K562 (cell line): ENCODE data around the gene DTX1. TPM values are rescaled to one million over a fixed set of nuclear protein-coding genes. Genes with fewer than 3 reads are reported as not detected.

Experiments
- ATAC-seq: fragments of 200-7000 bp; cut with Tn5 transposase; 3 replicates; pipeline ENCODE4 v1.9.1; 2020; ENCODE audit warnings: moderate library complexity
- BruUV-seq: library from RNA; stranded (reverse); fragments of 400-500 nt; replicated peaks from 2 replicates; lab custom pipeline; 2021; lab: Mats Ljungman, UMichigan
- CTCF ChIA-PET: fragments of 300-600 bp; formaldehyde crosslinking; extraction: SDS; loops from one replicate; lab custom pipeline; 2021; ENCODE audit warnings: low intra/inter-chr PET ratio; lab: Yijun Ruan, JAX
- POLR2A ChIA-PET: fragments of 300-600, 350-650 bp; sonication (Branson Sonifier 250); formaldehyde crosslinking; extraction: SDS; loops from one replicate; lab custom pipeline; 2021; ENCODE audit warnings: antibody characterized with exemption, inconsistent platforms; lab: Yijun Ruan, JAX
- DNase-seq, 4 experiments: peaks; one replicate each; pipeline versions ENCODE4 v3.0.0 to v3.0.0-alpha.2; 2011 to 2018; ENCODE audit warnings: low spot score in 3 of 4, mixed read lengths in 3 of 4; ENCODE audit errors: extremely low read depth in 1 of 4
- FAIRE-seq: peaks from 2 replicates; lab custom pipeline; 2011; peaks lifted over from hg19 to GRCh38; lab: Jason Lieb, UNC
- H2AFZ ChIP-seq: 2 replicates; pipeline ENCODE4 v1.6.0; 2011; ENCODE audit warnings: low read depth, low read length, control low read depth, inconsistent platforms
- H3K27ac ChIP-seq: fragments of 200-600 bp; 3 replicates; pipeline ENCODE4 v1.8.0; 2011; ENCODE audit warnings: low read depth, mild to moderate bottlenecking, control low read depth, inconsistent platforms, low read length, moderate library complexity, mixed read lengths; ENCODE audit errors: extremely low read depth
- H3K27me3 ChIP-seq, 2 experiments: fragments of 300-600 bp in 1 of 2; 2 replicates in 1 of 2; 3 replicates in 1 of 2; pipeline versions ENCODE4 v1.6.0 to v1.8.0; 2011; ENCODE audit warnings: inconsistent platforms in 2 of 2, low read length in 2 of 2, mild to moderate bottlenecking in 1 of 2, mixed read lengths in 1 of 2, moderate library complexity in 1 of 2; ENCODE audit not compliant: control insufficient read depth in 2 of 2, insufficient read depth in 2 of 2
- H3K36me3 ChIP-seq: fragments of 300-600 bp; 3 replicates; pipeline ENCODE4 v1.8.0; 2011; ENCODE audit warnings: mild to moderate bottlenecking, low read length, inconsistent platforms; ENCODE audit not compliant: control insufficient read depth, insufficient read depth
- H3K4me1 ChIP-seq, 2 experiments: fragments of 200-600 bp in 1 of 2; replicated peaks in 1 of 2; 2 replicates in 1 of 2; 3 replicates in 1 of 2; pipeline versions ENCODE4 v1.5.1 to v1.8.0; 2011; ENCODE audit warnings: inconsistent platforms in 2 of 2, low read length in 2 of 2, mild to moderate bottlenecking in 1 of 2, mixed read lengths in 1 of 2, moderate library complexity in 1 of 2; ENCODE audit not compliant: control insufficient read depth in 2 of 2, insufficient read depth in 2 of 2
- H3K4me2 ChIP-seq: 2 replicates; pipeline ENCODE4 v1.6.1; 2011; ENCODE audit warnings: low read length, control low read depth, inconsistent platforms, mixed read lengths; ENCODE audit not compliant: insufficient read depth
- H3K4me3 ChIP-seq: fragments of 200-600 bp; sonication (generic), shearing (Covaris generic); 2 replicates; pipeline ENCODE4 v1.5.1; 2016; ENCODE audit warnings: control low read depth, inconsistent platforms
- H3K79me2 ChIP-seq: fragments of 200-600 bp; 3 replicates; pipeline ENCODE4 v1.8.0; 2011; ENCODE audit warnings: low read length, inconsistent platforms; ENCODE audit not compliant: control insufficient read depth, insufficient read depth
- H3K9ac ChIP-seq, 2 experiments: 2 replicates each; pipeline versions ENCODE4 v1.6.0 to v1.6.1; 2011; ENCODE audit warnings: low read depth in 2 of 2, low read length in 2 of 2, control low read depth in 1 of 2, inconsistent platforms in 1 of 2, mild to moderate bottlenecking in 1 of 2, mixed read lengths in 1 of 2; ENCODE audit not compliant: insufficient read depth in 1 of 2
- H3K9me1 ChIP-seq: one replicate; pipeline ENCODE4 v1.6.0; 2011; ENCODE audit warnings: inconsistent platforms, mild to moderate bottlenecking, low read length, moderate library complexity; ENCODE audit not compliant: control insufficient read depth, insufficient read depth
- H3K9me3 ChIP-seq: replicated peaks from 2 replicates; pipeline ENCODE4 v1.5.1; 2011; ENCODE audit warnings: low read depth, low read length, inconsistent platforms; ENCODE audit not compliant: control insufficient read depth, insufficient read depth
- H4K20me1 ChIP-seq: replicated peaks from 2 replicates; pipeline ENCODE4 v1.6.1; 2011; ENCODE audit warnings: low read length, inconsistent platforms, mixed read lengths; ENCODE audit not compliant: control insufficient read depth, insufficient read depth
- ADNP ChIP-seq: fragments of 200-800 bp; sonication (Bioruptor generic); IDR thresholded peaks from 2 replicates; pipeline ENCODE4 v1.6.1; 2016; ENCODE audit warnings: missing genetic modification characterization, missing compliant biosample characterization
- ATF1 ChIP-seq, 2 experiments: fragments of 450-650 bp in 1 of 2; IDR thresholded peaks; 2 replicates each; pipeline ENCODE4 v1.6.1; 2016; ENCODE audit warnings: missing compliant biosample characterization in 1 of 2, missing genetic modification characterization in 1 of 2
- ELF2 ChIP-seq: fragments of 250-450 bp; sonication (Bioruptor Pico); IDR thresholded peaks from 2 replicates; pipeline ENCODE4 v1.5.0; 2021; ENCODE audit warnings: mild to moderate bottlenecking
- ETV6 ChIP-seq, 3 experiments: fragments of 150-350 bp in 1 of 3; sonication (generic) in 1 of 3; formaldehyde crosslinking in 1 of 3; IDR thresholded peaks; 2 replicates each; pipeline versions ENCODE4 v1.6.1 to v1.8.0; 2014 to 2022; ENCODE audit warnings: borderline replicate concordance in 2 of 3, low read depth in 2 of 3, antibody characterized with exemption in 1 of 3, low read length in 1 of 3, mild to moderate bottlenecking in 1 of 3, missing genetic modification reagents in 1 of 3
- HDAC1 ChIP-seq, 2 experiments: fragments of 450-650 bp; IDR thresholded peaks; 2 replicates each; pipeline ENCODE4 v1.6.1; 2016 to 2017; ENCODE audit warnings: inconsistent platforms in 1 of 2, mild to moderate bottlenecking in 1 of 2, moderate library complexity in 1 of 2
- HDAC2 ChIP-seq: fragments of 450-650 bp; IDR thresholded peaks from 2 replicates; pipeline ENCODE4 v1.6.1; 2016; ENCODE audit warnings: mild to moderate bottlenecking
- KDM2B ChIP-seq: fragments of 250-450 bp; sonication (Bioruptor Pico); IDR thresholded peaks from 2 replicates; pipeline ENCODE4 v1.8.0; 2021; ENCODE audit warnings: mild to moderate bottlenecking, moderate library complexity
- MAFF ChIP-seq: IDR thresholded peaks from 2 replicates; pipeline ENCODE4 v1.6.1; 2012; ENCODE audit warnings: low read length, improper control_type of control experiment
- NFIX ChIP-seq: fragments of 250-450 bp; sonication (Bioruptor Pico); IDR thresholded peaks from 2 replicates; pipeline ENCODE4 v1.4.0; 2020; ENCODE audit warnings: low read depth, mild to moderate bottlenecking, moderate library complexity
- PCBP2 ChIP-seq: fragments of 200-400 bp; formaldehyde crosslinking; IDR thresholded peaks from 2 replicates; pipeline ENCODE4 v1.6.1; 2018; ENCODE audit warnings: low read length, low read depth, mild to moderate bottlenecking, moderate library complexity; ENCODE audit not compliant: poor library complexity, severe bottlenecking
- PURB ChIP-seq: sonication (generic); formaldehyde crosslinking; IDR thresholded peaks from 2 replicates; pipeline ENCODE4 v1.9.0; 2021; ENCODE audit warnings: low read depth, mild to moderate bottlenecking, missing genetic modification reagents
- RERE ChIP-seq: sonication (generic); formaldehyde crosslinking; IDR thresholded peaks from 2 replicates; pipeline ENCODE4 v1.8.0; 2023; ENCODE audit warnings: missing genetic modification reagents, mild to moderate bottlenecking, borderline replicate concordance
- STAT5B ChIP-seq: fragments of 250-450 bp; sonication (Bioruptor Pico); IDR thresholded peaks from 2 replicates; pipeline ENCODE4 v1.8.0; 2021; ENCODE audit warnings: mild to moderate bottlenecking, inconsistent platforms
- ZC3H11A ChIP-seq: IDR thresholded peaks from 2 replicates; pipeline ENCODE4 v1.6.1; 2012; ENCODE audit warnings: low read depth, low read length, improper control_type of control experiment
- ZNF239 ChIP-seq: fragments of 250-450 bp; sonication (Bioruptor Pico); IDR thresholded peaks from 2 replicates; pipeline ENCODE4 v1.4.0; 2020; ENCODE audit warnings: mild to moderate bottlenecking
- ZNF551 ChIP-seq: fragments of 250-450 bp; sonication (Bioruptor Pico); IDR thresholded peaks from 2 replicates; pipeline ENCODE4 v1.5.0; 2021; ENCODE audit warnings: mild to moderate bottlenecking, moderate library complexity
- WGBS: fragments of 100-300 bp; shearing (Covaris generic); methylation state at CpG from one replicate; pipeline ENCODE4 v1.1.6; 2016; ENCODE audit warnings: low coverage, mixed read lengths; ENCODE audit not compliant: insufficient coverage; ENCODE audit errors: missing lambda C conversion rate; 5-methylcytosine and 5-hydroxymethylcytosine counted together
- in situ Hi-C: fragments of 300-500 bp; cut with MboI; formaldehyde crosslinking; loops from 4 replicates; pipeline ENCODE4 v1.15.0; 2018; ENCODE audit warnings: inconsistent platforms, mixed read lengths
- intact Hi-C: fragments of 100-400 bp; cut with micrococcal nuclease; formaldehyde crosslinking; loops from 2 replicates; pipeline ENCODE4 v1.14.2; 2022
- polyA plus RNA-seq, 8 experiments: library from polyadenylated mRNA; depleted of rRNA in 4 of 8; stranded (reverse) in 5 of 8; unstranded in 3 of 8; fragments of >200 nt; fragmentation: Nextera tagmentation in 2 of 8; fragmentation: Illumina TruSeq in 1 of 8; extraction: Ambion mirVana in 2 of 8; extraction: Trizol in 1 of 8; gene quantifications; 2 replicates each; pipeline versions ENCODE4 v1.2.1 to v1.2.3, GENCODE V29; 2011 to 2014; ENCODE audit warnings: inconsistent platforms in 1 of 8, missing spikeins in 1 of 8
- total RNA-seq, 7 experiments: library from RNA; depleted of rRNA in 6 of 7; stranded (reverse); fragments of >200 nt in 6 of 7; fragmentation: Illumina TruSeq in 2 of 7; extraction: Trizol in 2 of 7; gene quantifications; 2 replicates each; pipeline versions ENCODE4 v1.2.1 to v1.2.3, GENCODE V29; 2011 to 2021; ENCODE audit warnings: low replicate concordance in 1 of 7

DTX1 gene
- total and polyA plus RNA-seq, 9 of the 15 experiments (the other 6 are each of a cell fraction or from before 2014, with no cell fraction given), result not detected

GRCh38 chr12:113108308-113108707 lies 51.8 kb downstream of the DTX1 start (continued):
- TF ChIP-seq HDAC1 (IDR thresholded peaks at IDR 0.05), result no peak
- peak; percentile 27; the same call in 1 of the 2 replicates for TF ChIP-seq HDAC2
- peak; percentile 87 for TF ChIP-seq ADNP (tag)
- TF ChIP-seq NFIX, result peak; percentile 79
- no peak for TF ChIP-seq MAFF

DNA sequence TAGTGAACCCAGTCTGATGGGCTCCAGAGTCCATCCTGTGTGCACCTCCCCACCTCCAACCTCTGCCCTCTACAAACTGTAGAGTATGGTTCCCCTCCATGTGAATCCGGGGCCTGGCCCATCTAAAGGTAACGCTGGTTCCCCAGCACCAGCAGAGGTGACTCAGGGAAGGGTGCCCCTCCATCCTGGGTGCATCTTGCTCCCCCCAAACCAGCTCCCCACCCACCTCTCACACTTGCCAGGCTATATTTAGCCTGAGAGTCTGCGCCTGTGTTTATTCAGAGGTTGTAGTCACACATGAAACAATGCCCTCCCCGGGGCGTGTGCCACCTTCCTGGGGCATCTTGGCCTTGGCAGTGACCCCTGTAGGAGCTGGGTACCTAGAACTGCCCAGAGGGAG lies 52.8 kb downstream of the DTX1 start:
- FAIRE-seq, result no peak
- ChIA-PET POLR2A (interaction anchor here (0.6 kb wide), 1 partner anchor 44 kb away, joined by 3 read pairs; no protein-coding TSS in a partner anchor), CTCF (no interaction called here)
- no peak overlapping the region for H3K9ac ChIP-seq
- no peak for ATAC-seq
- BruUV-seq, result no TSS peak
- H3K9me3 ChIP-seq, result no peaks in the 10 kb centered on the region
- H3K4me2 ChIP-seq, result no peak overlapping the region
- H3K79me2 ChIP-seq, result no peaks in the 10 kb centered on the region
- DNase-seq, result no peak
- H3K4me1 ChIP-seq, result peaks cover 0 to 6% of the 10 kb centered on the region in 2 experiments; a peak in 1 of 5 replicates
- WGBS, result 2% methylated on average over 5 of the region's 5 CpGs
- H3K27me3 ChIP-seq, result peaks cover 19 to 59% of the 10 kb centered on the region in 2 experiments
- no peaks in the 10 kb centered on the region for H3K36me3 ChIP-seq
- H2AFZ ChIP-seq, result no peak overlapping the region
- no peak overlapping the region for H3K27ac ChIP-seq
- H3K4me3 ChIP-seq, result no peak overlapping the region
- intact Hi-C loops, result no loop called here
- peaks cover 12% of the 10 kb centered on the region; the same call in 1 of the 2 replicates for H4K20me1 ChIP-seq
- in situ Hi-C loops, result no loop called here
- no peaks in the 10 kb centered on the region for H3K9me1 ChIP-seq
- no peak for TF ChIP-seq ELF2 (CRISPR knock-in tag)
- no peak for TF ChIP-seq ZC3H11A
- TF ChIP-seq ZNF239 (CRISPR knock-in tag), result no peak
- TF ChIP-seq PCBP2, result no peak
- no peak for TF ChIP-seq RERE
- TF ChIP-seq KDM2B (CRISPR knock-in tag), result no peak
- TF ChIP-seq ETV6 (IDR thresholded peaks at IDR 0.05; ENCODE audit: borderline replicate concordance in 1 of 2, low read depth in 2 of 2, low read length in 1 of 2), result no peak
- TF ChIP-seq ETV6 (CRISPR knock-in tag; IDR thresholded peaks at IDR 0.05; ENCODE audit: borderline replicate concordance), result no peak
- no peak for TF ChIP-seq ATF1 (CRISPR knock-in tag; IDR thresholded peaks at IDR 0.05)
- TF ChIP-seq ATF1 (tag; IDR thresholded peaks at IDR 0.05), result no peak
- TF ChIP-seq PURB, result no peak
- TF ChIP-seq ZNF551, result no peak
- TF ChIP-seq STAT5B, result no peak
